Liver (tissue), 9 donors: ENCODE measurements around the gene NAPSA. TPM values are rescaled to one million over a fixed set of nuclear protein-coding genes. Genes with fewer than 3 reads are reported as not detected.

ENCODE experiments used
- DNase-seq: peaks from one replicate; pipeline ENCODE4 v3.0.0-alpha.2; 2017; ENCODE audit warnings: low spot score
- H3K27ac ChIP-seq, 2 donors: one replicate each; pipeline ENCODE4 v1.7.0; 2013; ENCODE audit warnings: inconsistent platforms in 2 of 2, low read length in 2 of 2, control low read depth in 1 of 2, low read depth in 1 of 2, mild to moderate bottlenecking in 1 of 2
- H3K27me3 ChIP-seq, 4 donors: one replicate each; pipeline versions ENCODE4 v1.6.1 to v1.7.0; 2013; ENCODE audit warnings: low read length in 3 of 4, inconsistent platforms in 1 of 4, mild to moderate bottlenecking in 1 of 4, moderate library complexity in 1 of 4; ENCODE audit not compliant: control insufficient read depth in 4 of 4, insufficient read depth in 4 of 4
- H3K36me3 ChIP-seq, 4 donors: one replicate each; pipeline versions ENCODE4 v1.6.1 to v1.7.0; 2013; ENCODE audit warnings: low read length in 3 of 4, mild to moderate bottlenecking in 3 of 4, low read depth in 1 of 4, moderate library complexity in 1 of 4; ENCODE audit not compliant: control insufficient read depth in 4 of 4, insufficient read depth in 3 of 4
- H3K4me1 ChIP-seq, 4 donors: one replicate each; pipeline versions ENCODE4 v1.6.1 to v1.7.0; 2013; ENCODE audit warnings: low read length in 3 of 4, mild to moderate bottlenecking in 3 of 4, moderate library complexity in 1 of 4; ENCODE audit not compliant: control insufficient read depth in 4 of 4, insufficient read depth in 4 of 4
- H3K4me3 ChIP-seq, 3 donors: one replicate each; pipeline versions ENCODE4 v1.6.1 to v1.7.0; 2013; ENCODE audit warnings: low read length in 3 of 3, control low read depth in 1 of 3, low read depth in 1 of 3, mild to moderate bottlenecking in 1 of 3
- H3K9ac ChIP-seq, 2 donors: one replicate each; pipeline ENCODE4 v1.7.0; 2013; ENCODE audit warnings: low read length in 2 of 2, mild to moderate bottlenecking in 2 of 2, moderate library complexity in 2 of 2, control low read depth in 1 of 2, low read depth in 1 of 2
- H3K9me3 ChIP-seq, 4 donors: one replicate each; pipeline versions ENCODE4 v1.6.1 to v1.7.0; 2013; ENCODE audit warnings: low read length in 3 of 4; ENCODE audit not compliant: control insufficient read depth in 4 of 4
- EGR1 ChIP-seq, 2 donors: IDR thresholded peaks; 2 replicates each; pipeline ENCODE4 v1.6.1; 2016 to 2018; ENCODE audit warnings: antibody characterized with exemption in 2 of 2, low read depth in 2 of 2
- FOXA1 ChIP-seq: IDR thresholded peaks from 2 replicates; pipeline ENCODE4 v1.6.1; 2016; ENCODE audit warnings: antibody characterized with exemption
- FOXA2 ChIP-seq: IDR thresholded peaks from 2 replicates; pipeline ENCODE4 v1.6.1; 2016; ENCODE audit warnings: antibody characterized with exemption
- GABPA ChIP-seq, 2 donors: IDR thresholded peaks in 1 of 2; conservative IDR thresholded peaks in 1 of 2; 2 replicates each; pipeline ENCODE4 v1.6.1; 2016; ENCODE audit warnings: antibody characterized with exemption in 2 of 2, mild to moderate bottlenecking in 1 of 2, moderate library complexity in 1 of 2
- HNF4A ChIP-seq, 2 donors: conservative IDR thresholded peaks; 2 replicates each; pipeline ENCODE4 v1.6.1; 2016; ENCODE audit warnings: antibody characterized with exemption in 2 of 2, mild to moderate bottlenecking in 2 of 2
- HNF4G ChIP-seq: IDR thresholded peaks from 2 replicates; pipeline ENCODE4 v1.6.1; 2016; ENCODE audit warnings: antibody characterized with exemption
- JUND ChIP-seq, 2 donors: IDR thresholded peaks; 2 replicates each; pipeline ENCODE4 v1.6.1; 2016; ENCODE audit warnings: antibody characterized with exemption in 2 of 2
- MAX ChIP-seq: IDR thresholded peaks from 2 replicates; pipeline ENCODE4 v1.6.1; 2016; ENCODE audit warnings: antibody characterized with exemption
- NR2F2 ChIP-seq: IDR thresholded peaks from 2 replicates; pipeline ENCODE4 v1.6.1; 2016; ENCODE audit warnings: antibody characterized with exemption
- RAD21 ChIP-seq, 2 donors: IDR thresholded peaks; 2 replicates each; pipeline ENCODE4 v1.6.1; 2016; ENCODE audit warnings: antibody characterized with exemption in 2 of 2, mild to moderate bottlenecking in 2 of 2
- REST ChIP-seq: IDR thresholded peaks from 2 replicates; pipeline ENCODE4 v1.6.1; 2016; ENCODE audit warnings: antibody characterized with exemption, mild to moderate bottlenecking
- RXRA ChIP-seq, 2 donors: IDR thresholded peaks; 2 replicates each; pipeline ENCODE4 v1.6.1; 2017 to 2018; ENCODE audit warnings: antibody characterized with exemption in 2 of 2, mild to moderate bottlenecking in 1 of 2
- SP1 ChIP-seq: IDR thresholded peaks from 2 replicates; pipeline ENCODE4 v1.6.1; 2018; ENCODE audit warnings: antibody characterized with exemption, mild to moderate bottlenecking
- TAF1 ChIP-seq: conservative IDR thresholded peaks from 2 replicates; pipeline ENCODE4 v1.6.1; 2016; ENCODE audit warnings: antibody characterized with exemption, mild to moderate bottlenecking
- YY1 ChIP-seq: IDR thresholded peaks from 2 replicates; pipeline ENCODE4 v1.6.1; 2016; ENCODE audit warnings: antibody characterized with exemption, mild to moderate bottlenecking
- ZBTB33 ChIP-seq: IDR thresholded peaks from 2 replicates; pipeline ENCODE4 v1.6.1; 2016; ENCODE audit warnings: antibody characterized with exemption
- WGBS: extraction: QIAGEN DNeasy Blood & Tissue Kit; methylation state at CpG from one replicate; pipeline ENCODE4 v1.1.7; 2013; 5-methylcytosine and 5-hydroxymethylcytosine counted together
- polyA plus RNA-seq, 2 donors: library from polyadenylated mRNA; stranded (reverse) in 1 of 2; unstranded in 1 of 2; fragments of 200-250 nt in 1 of 2; fragments of >200 nt in 1 of 2; fragmentation: Nextera tagmentation in 1 of 2; extraction: Ambion mirVana in 1 of 2; gene quantifications; one replicate each; pipeline versions ENCODE4 v1.2.1 to v1.2.3, GENCODE V29; 2013 to 2015
- total RNA-seq, 2 donors: library from RNA; depleted of rRNA; stranded (reverse); fragments of >200 nt; gene quantifications; one replicate each; pipeline ENCODE4 v1.2.3, GENCODE V29; 2014
- TF ChIP-seq, protein P1 (sequence below): fragments of 150-350 bp; IDR thresholded peaks from 2 replicates; pipeline ENCODE4 v1.5.1; 2017; ENCODE audit warnings: improper control_type of control experiment, low read depth, low read length; ENCODE audit not compliant: missing input control
- donor health status: healthy.
- donor health status: healthy.
- donor health status: healthy.
- donor health status: healthy.
- donor health status: healthy.

NAPSA gene
- total and polyA plus RNA-seq, 4 donors, result 0.28 to 0.74 (median 0.54) TPM

GRCh38 chr19:50327013-50327412 lies 38.4 kb downstream of the NAPSA start:
- no peak overlapping the region for H3K27ac ChIP-seq
- peaks cover 0 to 7% (median 1%) of the 10 kb centered on the region in 4 donors for H3K36me3 ChIP-seq
- WGBS, result 50% methylated on average over 4 of the region's 4 CpGs
- H3K9me3 ChIP-seq, result no peaks in the 10 kb centered on the region
- no peak overlapping the region for H3K9ac ChIP-seq
- DNase-seq, result no peak
- no peak overlapping the region for H3K4me3 ChIP-seq
- TF ChIP-seq EGR1 (IDR thresholded peaks at IDR 0.05; ENCODE audit: low read depth in 2 of 2) (no peak), RAD21 (IDR thresholded peaks at IDR 0.05) (no peak), NR2F2 (no peak), MAX (no peak), RXRA (IDR thresholded peaks at IDR 0.05) (no peak), TAF1 (no peak), JUND (IDR thresholded peaks at IDR 0.05) (no peak), HNF4G (no peak), HNF4A (conservative IDR thresholded peaks at IDR 0.05) (no peak), GABPA (IDR thresholded peaks at IDR 0.05 in 1 of 2, conservative IDR thresholded peaks at IDR 0.05 in 1 of 2) (no peak), YY1 (no peak), ZBTB33 (no peak), SP1 (no peak), REST (no peak)
- TF ChIP-seq, protein P1, sequence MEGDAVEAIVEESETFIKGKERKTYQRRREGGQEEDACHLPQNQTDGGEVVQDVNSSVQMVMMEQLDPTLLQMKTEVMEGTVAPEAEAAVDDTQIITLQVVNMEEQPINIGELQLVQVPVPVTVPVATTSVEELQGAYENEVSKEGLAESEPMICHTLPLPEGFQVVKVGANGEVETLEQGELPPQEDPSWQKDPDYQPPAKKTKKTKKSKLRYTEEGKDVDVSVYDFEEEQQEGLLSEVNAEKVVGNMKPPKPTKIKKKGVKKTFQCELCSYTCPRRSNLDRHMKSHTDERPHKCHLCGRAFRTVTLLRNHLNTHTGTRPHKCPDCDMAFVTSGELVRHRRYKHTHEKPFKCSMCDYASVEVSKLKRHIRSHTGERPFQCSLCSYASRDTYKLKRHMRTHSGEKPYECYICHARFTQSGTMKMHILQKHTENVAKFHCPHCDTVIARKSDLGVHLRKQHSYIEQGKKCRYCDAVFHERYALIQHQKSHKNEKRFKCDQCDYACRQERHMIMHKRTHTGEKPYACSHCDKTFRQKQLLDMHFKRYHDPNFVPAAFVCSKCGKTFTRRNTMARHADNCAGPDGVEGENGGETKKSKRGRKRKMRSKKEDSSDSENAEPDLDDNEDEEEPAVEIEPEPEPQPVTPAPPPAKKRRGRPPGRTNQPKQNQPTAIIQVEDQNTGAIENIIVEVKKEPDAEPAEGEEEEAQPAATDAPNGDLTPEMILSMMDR, result no peak
- H3K4me1 ChIP-seq, result peaks cover 18 to 51% (median 35%) of the 10 kb centered on the region in 4 donors
- H3K27me3 ChIP-seq, result peaks cover 0 to 3% (median 0%) of the 10 kb centered on the region in 4 donors

DNA sequence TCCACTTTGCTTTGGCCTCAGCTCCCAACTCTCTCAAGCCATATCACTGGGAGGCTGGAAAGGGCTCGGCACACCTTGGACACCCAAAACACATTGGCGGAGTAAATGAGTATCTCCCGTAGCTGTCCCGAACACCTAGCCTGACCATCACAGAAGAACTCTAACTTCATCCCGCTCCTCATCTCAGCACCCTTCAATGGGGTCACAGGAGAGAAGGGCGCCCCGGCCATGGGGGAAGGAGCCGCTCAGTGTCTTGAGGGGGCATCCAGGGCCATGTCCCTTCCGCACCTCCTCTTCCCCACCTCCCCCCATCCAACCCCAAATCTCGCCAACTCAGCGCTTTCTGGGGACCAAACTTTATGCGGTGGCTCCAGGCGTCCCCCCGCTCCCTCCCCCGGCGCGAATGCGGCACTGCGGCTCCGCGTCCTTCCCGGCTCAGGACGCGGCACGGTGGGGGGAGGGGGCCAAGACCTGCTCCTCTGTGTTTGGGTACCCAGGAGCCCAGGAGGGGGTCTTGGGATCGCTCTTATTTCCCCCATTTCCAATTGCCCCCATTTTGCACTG lies 39.3 kb downstream of the NAPSA start:
- H3K4me3 ChIP-seq, result peak overlapping the region in 1 of 3 donors; percentile 3
- H3K27ac ChIP-seq, result no peak overlapping the region
- H3K4me1 ChIP-seq, result peaks cover 18 to 44% (median 33%) of the 10 kb centered on the region in 4 donors
- 13% methylated on average over 26 of the region's 26 CpGs for WGBS
- TF ChIP-seq EGR1 (IDR thresholded peaks at IDR 0.05; ENCODE audit: low read depth in 2 of 2) (no peak), JUND (IDR thresholded peaks at IDR 0.05) (no peak), NR2F2 (no peak), FOXA2 (no peak), GABPA (IDR thresholded peaks at IDR 0.05 in 1 of 2, conservative IDR thresholded peaks at IDR 0.05 in 1 of 2) (no peak), FOXA1 (no peak)
- TF ChIP-seq, protein P1, result no peak
- H3K9me3 ChIP-seq, result no peaks in the 10 kb centered on the region
- H3K36me3 ChIP-seq, result peaks cover 0 to 7% (median 1%) of the 10 kb centered on the region in 4 donors
- DNase-seq, result no peak
- H3K27me3 ChIP-seq, result peaks cover 0 to 3% (median 0%) of the 10 kb centered on the region in 4 donors
- no peak overlapping the region for H3K9ac ChIP-seq
